HG02763 (cell line): ENCODE results near the gene HAAO.

Source experiments
- ATAC-seq: cut with Tn5 transposase; IDR thresholded peaks from one replicate; pipeline ENCODE4 v1.9.1; 2021; ENCODE audit warnings: mild to moderate bottlenecking, moderate library complexity; ENCODE audit not compliant: unreplicated experiment

The HAAO gene

GRCh38 chr2:42769583-42770287 lies 22.6 kb downstream of the HAAO start:
- no peak for ATAC-seq

- no peak for ATAC-seq
These were observed 23.6 kb downstream of the HAAO start for GRCh38 chr2:42768706-42769256.

GRCh38 chr2:42767899-42768705 lies 24.3 kb downstream of the HAAO start:
- no peak for ATAC-seq

GRCh38 chr2:42767080-42767898 lies 25.1 kb downstream of the HAAO start:
- ATAC-seq: no peak

- ATAC-seq: no peak
These were observed 26.7 kb downstream of the HAAO start for GRCh38 chr2:42765686-42766085.

GRCh38 chr2:42764901-42765300 lies 27.5 kb downstream of the HAAO start:
- no peak for ATAC-seq

- no peak for ATAC-seq
These were observed 28.3 kb downstream of the HAAO start, which contains the start of gene OXER1 for GRCh38 chr2:42764096-42764495. Gene OXER1 (minus strand): TSS chr2:42764135. CDS start chr2:42764062, 73 bp downstream.

- no peak for ATAC-seq
These were observed 29.3 kb downstream of the HAAO start for GRCh38 chr2:42762823-42763804.

GRCh38 chr2:42762155-42762554 lies 30.2 kb downstream of the HAAO start:
- ATAC-seq: no peak

GRCh38 chr2:42761554-42761953 lies 30.8 kb downstream of the HAAO start:
- ATAC-seq: no peak

- ATAC-seq: no peak
These were observed 33.6 kb downstream of the HAAO start for GRCh38 chr2:42758751-42759150.

- ATAC-seq: no peak
These were observed 34.2 kb downstream of the HAAO start for GRCh38 chr2:42757981-42758740.

GRCh38 chr2:42756966-42757513 lies 35.3 kb downstream of the HAAO start:
- no peak for ATAC-seq

- no peak for ATAC-seq
These were observed 36.1 kb downstream of the HAAO start for GRCh38 chr2:42756150-42756775.

GRCh38 chr2:42755191-42755880 lies 37.0 kb downstream of the HAAO start:
- no peak for ATAC-seq

- ATAC-seq: no peak
These were observed 37.6 kb downstream of the HAAO start for GRCh38 chr2:42754776-42755140.

- peak; percentile 50 for ATAC-seq
These were observed 38.2 kb downstream of the HAAO start for GRCh38 chr2:42754021-42754775.
